Fibroblast of pulmonary artery (primary cell): ENCODE data around the gene CYB561.

Experiments used
- DNase-seq: peaks from one replicate; pipeline ENCODE4 v3.0.0-alpha.2; 2010; ENCODE audit warnings: low read depth
- H3K4me3 ChIP-seq: replicated peaks from 2 replicates; pipeline ENCODE4 v1.5.1; 2011; ENCODE audit warnings: low read depth, mild to moderate bottlenecking, control low read depth, low read length, moderate library complexity
- TF ChIP-seq, protein P1 (sequence below): IDR thresholded peaks from 2 replicates; pipeline ENCODE4 v1.5.1; 2011; ENCODE audit warnings: mild to moderate bottlenecking, control low read depth, low read length, inconsistent platforms; ENCODE audit errors: missing control alignments

CYB561 gene

DNA sequence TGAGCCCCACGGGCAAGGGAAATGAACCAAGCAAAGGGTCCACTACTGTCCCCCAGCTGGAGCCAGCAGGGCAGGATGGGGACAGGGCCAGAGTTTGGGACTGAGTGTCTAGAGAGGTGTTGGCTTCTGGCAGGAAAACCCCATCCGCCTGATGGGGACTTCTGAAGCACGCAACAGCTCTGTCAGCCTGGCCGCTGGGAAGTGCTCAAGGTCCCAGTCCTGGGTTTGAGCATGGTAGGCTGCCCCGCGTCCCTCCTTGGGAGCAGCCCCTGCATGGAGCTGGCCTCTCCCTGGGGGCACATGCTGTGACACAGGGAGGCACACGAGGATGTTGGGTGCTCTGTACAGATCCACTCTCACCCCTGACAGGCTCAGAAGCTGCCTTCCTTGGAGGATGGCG is 45.3 kb upstream of the CYB561 start:
- no peak for DNase-seq
- TF ChIP-seq, protein P1, sequence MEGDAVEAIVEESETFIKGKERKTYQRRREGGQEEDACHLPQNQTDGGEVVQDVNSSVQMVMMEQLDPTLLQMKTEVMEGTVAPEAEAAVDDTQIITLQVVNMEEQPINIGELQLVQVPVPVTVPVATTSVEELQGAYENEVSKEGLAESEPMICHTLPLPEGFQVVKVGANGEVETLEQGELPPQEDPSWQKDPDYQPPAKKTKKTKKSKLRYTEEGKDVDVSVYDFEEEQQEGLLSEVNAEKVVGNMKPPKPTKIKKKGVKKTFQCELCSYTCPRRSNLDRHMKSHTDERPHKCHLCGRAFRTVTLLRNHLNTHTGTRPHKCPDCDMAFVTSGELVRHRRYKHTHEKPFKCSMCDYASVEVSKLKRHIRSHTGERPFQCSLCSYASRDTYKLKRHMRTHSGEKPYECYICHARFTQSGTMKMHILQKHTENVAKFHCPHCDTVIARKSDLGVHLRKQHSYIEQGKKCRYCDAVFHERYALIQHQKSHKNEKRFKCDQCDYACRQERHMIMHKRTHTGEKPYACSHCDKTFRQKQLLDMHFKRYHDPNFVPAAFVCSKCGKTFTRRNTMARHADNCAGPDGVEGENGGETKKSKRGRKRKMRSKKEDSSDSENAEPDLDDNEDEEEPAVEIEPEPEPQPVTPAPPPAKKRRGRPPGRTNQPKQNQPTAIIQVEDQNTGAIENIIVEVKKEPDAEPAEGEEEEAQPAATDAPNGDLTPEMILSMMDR = no peak
- no peak overlapping the region for H3K4me3 ChIP-seq

DNA sequence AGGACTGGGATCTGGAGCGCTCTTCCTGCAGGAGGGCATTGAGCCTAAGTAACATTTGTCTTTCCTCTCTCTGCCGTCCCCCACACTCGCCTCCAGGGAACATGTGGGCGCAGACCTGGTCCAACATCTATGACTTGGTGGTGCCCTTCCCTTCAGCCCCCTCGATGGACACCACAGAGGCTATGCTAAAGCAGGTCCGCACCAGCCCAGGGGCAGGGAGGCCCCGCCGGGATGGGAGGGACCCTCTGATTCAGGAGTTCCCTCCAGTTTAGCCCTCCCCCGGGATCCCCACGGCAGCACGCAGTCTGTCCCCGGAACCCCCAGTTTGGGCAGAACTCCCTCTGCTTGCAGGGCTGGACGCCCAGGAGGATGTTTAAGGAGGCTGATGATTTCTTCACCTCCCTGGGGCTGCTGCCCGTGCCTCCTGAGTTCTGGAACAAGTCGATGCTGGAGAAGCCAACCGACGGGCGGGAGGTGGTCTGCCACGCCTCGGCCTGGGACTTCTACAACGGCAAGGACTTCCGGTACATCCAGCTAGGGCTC is 44.8 kb upstream of the CYB561 start:
- TF ChIP-seq, protein P1 = no peak
- no peak for DNase-seq
- H3K4me3 ChIP-seq = no peak overlapping the region

DNA sequence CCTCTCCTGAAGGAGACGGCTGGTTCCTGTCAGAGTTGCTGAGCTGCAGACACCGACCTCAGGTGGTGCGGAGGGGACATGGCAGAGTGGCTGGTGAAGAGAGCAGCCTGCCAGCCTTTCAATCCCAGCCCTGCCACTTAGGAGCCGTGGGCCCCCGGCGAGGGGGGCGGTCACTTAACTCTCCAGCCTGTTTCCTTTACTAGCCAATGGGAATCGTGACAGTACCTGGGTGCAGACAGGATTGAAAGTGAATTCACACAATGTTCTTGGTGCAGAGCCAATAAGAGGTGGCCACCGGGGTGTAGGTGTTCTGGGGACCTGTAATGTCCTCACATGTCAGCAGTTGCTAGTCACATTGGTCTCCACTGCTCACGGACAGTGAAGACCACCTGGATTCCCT is 44.2 kb upstream of the CYB561 start:
- H3K4me3 ChIP-seq = no peak overlapping the region
- TF ChIP-seq, protein P1 = no peak
- no peak for DNase-seq

DNA sequence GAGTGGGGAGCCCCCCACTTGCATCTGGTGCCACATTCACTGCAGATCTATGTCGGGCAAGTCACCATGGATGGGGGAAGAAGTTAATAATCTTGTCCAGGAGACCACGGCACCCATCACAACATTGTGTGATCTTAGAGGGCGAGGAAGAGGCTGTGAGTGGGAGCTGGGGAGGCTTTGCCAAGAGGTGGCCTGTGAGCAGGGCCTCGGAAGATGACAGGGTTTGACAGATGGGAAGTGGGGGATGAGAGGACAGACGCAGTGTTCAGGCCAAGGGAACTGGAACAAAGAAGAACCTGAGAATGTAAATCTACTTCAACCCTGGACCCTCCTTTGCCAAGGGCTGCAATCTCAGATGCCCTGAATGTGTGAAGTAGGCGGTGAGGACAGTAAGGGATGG is 43.2 kb upstream of the CYB561 start:
- TF ChIP-seq, protein P1 = no peak
- no peak for DNase-seq
- H3K4me3 ChIP-seq = no peak overlapping the region

DNA sequence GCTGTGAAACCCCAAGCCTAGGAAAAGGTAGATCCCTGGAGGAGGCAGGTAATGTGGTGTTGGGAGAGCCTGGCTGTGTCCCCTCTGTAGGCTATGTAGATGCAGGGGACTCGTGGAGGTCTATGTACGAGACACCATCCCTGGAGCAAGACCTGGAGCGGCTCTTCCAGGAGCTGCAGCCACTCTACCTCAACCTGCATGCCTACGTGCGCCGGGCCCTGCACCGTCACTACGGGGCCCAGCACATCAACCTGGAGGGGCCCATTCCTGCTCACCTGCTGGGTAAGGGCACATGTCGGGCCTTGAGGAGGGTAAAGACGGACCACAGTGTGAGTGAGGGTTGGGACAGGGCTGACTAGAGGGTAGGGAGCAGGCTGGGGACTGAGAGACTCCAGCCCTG is 42.7 kb upstream of the CYB561 start:
- TF ChIP-seq, protein P1 = no peak

DNA sequence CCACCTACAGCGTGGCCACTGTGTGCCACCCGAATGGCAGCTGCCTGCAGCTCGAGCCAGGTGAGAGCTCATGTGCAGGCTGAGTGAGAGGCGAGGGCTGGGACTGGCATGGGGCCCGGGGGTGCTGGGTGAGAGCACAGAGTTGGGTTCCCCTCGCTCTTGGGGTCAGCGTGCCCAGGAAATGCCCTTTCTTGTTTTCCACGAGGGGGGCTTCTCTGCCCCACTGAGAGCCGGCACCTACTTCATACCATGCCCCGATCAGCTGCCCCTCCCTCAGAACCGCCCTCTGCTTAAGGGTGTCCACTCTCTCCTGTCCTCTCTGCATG is 40.9 kb upstream of the CYB561 start:
- no peak overlapping the region for H3K4me3 ChIP-seq
- TF ChIP-seq, protein P1 = no peak
- no peak for DNase-seq

More for the DNA sequence above, 42.7 kb upstream of the CYB561 start:
- DNase-seq = no peak
- no peak overlapping the region for H3K4me3 ChIP-seq

DNA sequence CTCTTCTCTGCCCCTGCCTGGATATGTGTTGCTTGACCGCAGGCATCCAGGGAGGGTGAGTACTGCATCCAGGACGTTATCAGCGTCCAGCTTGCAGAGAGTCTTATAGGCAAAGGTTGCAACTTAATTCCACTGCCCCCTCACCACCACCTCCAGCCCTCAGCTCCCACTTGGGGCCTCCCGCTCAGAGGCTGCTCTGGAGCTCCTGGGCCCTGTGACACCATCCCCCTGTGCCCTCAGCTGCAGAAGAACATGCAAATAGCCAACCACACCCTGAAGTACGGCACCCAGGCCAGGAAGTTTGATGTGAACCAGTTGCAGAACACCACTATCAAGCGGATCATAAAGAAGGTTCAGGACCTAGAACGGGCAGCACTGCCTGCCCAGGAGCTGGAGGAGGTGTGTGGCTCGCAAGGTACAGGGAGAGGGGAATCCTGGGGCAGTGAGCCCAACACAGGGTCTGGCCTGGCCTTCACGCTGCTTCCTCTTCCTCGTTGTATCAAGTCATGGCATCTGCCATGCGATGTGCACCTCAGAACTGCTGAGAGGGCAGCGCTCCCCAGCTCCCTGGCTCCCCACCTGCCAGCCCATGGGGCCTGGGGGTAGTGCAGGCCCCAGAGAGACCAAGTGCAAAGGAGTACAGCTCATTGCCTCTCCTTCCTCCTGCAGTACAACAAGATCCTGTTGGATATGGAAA is 40.4 kb upstream of the CYB561 start:
- TF ChIP-seq, protein P1 = no peak
- DNase-seq = no peak
- no peak overlapping the region for H3K4me3 ChIP-seq
